ENCODE measurements around the gene MBNL1. TPM values are rescaled to one million over a fixed set of nuclear protein-coding genes. Genes with fewer than 3 reads are reported as not detected.

The MBNL1 gene
- total RNA-seq, 2 donors from 2014 or later: 1.3 to 4.9 TPM

- Mint-ChIP-seq H3K36me3 (ENCODE audit: low read depth) (no peaks in the 10 kb centered on the region), H3K27ac (no peak overlapping the region), H3K9me3 (no peaks in the 10 kb centered on the region), H3K4me1 (peaks cover 4% of the 10 kb centered on the region), H3K4me3 (no peak overlapping the region), H3K27me3 (ENCODE audit: insufficient read depth) (no peaks in the 10 kb centered on the region)
- H3K9me3 ChIP-seq (ENCODE audit: control insufficient read depth, low read length): no peaks in the 10 kb centered on the region
- H3K27me3 ChIP-seq (ENCODE audit: control insufficient read depth, insufficient read depth, low read length, poor library complexity, severe bottlenecking): no peaks in the 10 kb centered on the region
- no peak overlapping the region for H3K9ac ChIP-seq (ENCODE audit: extremely low read depth, low read length, poor library complexity, severe bottlenecking)
- H3K4me3 ChIP-seq (ENCODE audit: low read length): no peak overlapping the region
- 88 to 98% methylated on average over 3 of the region's 4 CpGs for WGBS, 2 experiments (ENCODE audit: insufficient coverage in 1 of 2, insufficient read length in 1 of 2)
- H3K4me1 ChIP-seq (ENCODE audit: control insufficient read depth, insufficient read depth, low read length): no peaks in the 10 kb centered on the region
- H3K36me3 ChIP-seq (ENCODE audit: control insufficient read depth, insufficient read depth, low read length): no peaks in the 10 kb centered on the region
- DNase-seq: no peak
- no peak overlapping the region for H3K27ac ChIP-seq (ENCODE audit: low read depth, low read length)
- TF ChIP-seq, protein P1, sequence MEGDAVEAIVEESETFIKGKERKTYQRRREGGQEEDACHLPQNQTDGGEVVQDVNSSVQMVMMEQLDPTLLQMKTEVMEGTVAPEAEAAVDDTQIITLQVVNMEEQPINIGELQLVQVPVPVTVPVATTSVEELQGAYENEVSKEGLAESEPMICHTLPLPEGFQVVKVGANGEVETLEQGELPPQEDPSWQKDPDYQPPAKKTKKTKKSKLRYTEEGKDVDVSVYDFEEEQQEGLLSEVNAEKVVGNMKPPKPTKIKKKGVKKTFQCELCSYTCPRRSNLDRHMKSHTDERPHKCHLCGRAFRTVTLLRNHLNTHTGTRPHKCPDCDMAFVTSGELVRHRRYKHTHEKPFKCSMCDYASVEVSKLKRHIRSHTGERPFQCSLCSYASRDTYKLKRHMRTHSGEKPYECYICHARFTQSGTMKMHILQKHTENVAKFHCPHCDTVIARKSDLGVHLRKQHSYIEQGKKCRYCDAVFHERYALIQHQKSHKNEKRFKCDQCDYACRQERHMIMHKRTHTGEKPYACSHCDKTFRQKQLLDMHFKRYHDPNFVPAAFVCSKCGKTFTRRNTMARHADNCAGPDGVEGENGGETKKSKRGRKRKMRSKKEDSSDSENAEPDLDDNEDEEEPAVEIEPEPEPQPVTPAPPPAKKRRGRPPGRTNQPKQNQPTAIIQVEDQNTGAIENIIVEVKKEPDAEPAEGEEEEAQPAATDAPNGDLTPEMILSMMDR (conservative IDR thresholded peaks at IDR 0.05): no peak
Observed at GRCh38 chr3:152346058-152346457, 77.3 kb downstream of the MBNL1 start.

DNA sequence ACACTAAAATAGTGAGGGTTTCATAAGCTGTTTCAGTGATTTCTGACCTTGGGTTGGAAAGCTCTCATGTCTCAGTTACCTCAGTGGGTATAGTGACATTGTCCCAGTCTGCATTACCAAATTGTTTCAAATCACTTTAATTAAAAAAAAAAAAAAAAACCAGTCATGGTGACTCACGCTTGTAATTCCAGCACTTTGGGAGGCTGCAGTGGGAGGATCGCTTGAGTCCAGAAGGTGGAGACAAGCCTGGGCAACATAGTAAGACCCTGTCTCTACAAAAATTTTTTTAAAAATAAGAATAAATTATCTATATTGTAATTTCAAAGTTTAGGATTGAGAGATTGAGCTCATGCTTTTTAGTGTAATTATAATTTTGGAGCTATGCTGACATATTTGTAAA lies 78.0 kb downstream of the MBNL1 start:
- H3K27ac ChIP-seq (ENCODE audit: low read depth, low read length): no peak overlapping the region
- H3K4me3 ChIP-seq (ENCODE audit: low read length): no peak overlapping the region
- H3K9me3 ChIP-seq (ENCODE audit: control insufficient read depth, low read length): no peaks in the 10 kb centered on the region
- TF ChIP-seq, protein P1 (conservative IDR thresholded peaks at IDR 0.05): no peak
- no peak overlapping the region for H3K4me3 Mint-ChIP-seq
- H3K27ac Mint-ChIP-seq: no peak overlapping the region
- no peaks in the 10 kb centered on the region for H3K9me3 Mint-ChIP-seq
- DNase-seq: no peak
- H3K27me3 Mint-ChIP-seq (ENCODE audit: insufficient read depth): no peaks in the 10 kb centered on the region
- H3K4me1 ChIP-seq (ENCODE audit: control insufficient read depth, insufficient read depth, low read length): no peaks in the 10 kb centered on the region
- H3K27me3 ChIP-seq (ENCODE audit: control insufficient read depth, insufficient read depth, low read length, poor library complexity, severe bottlenecking): no peaks in the 10 kb centered on the region
- H3K4me1 Mint-ChIP-seq: peaks cover 4% of the 10 kb centered on the region
- WGBS, 2 experiments (ENCODE audit: insufficient coverage in 1 of 2, insufficient read length in 1 of 2): 88% methylated on average over 2 of the region's 2 CpGs; no CpG with 5 or more reads in 1 of the 2 experiments
- no peak overlapping the region for H3K9ac ChIP-seq (ENCODE audit: extremely low read depth, low read length, poor library complexity, severe bottlenecking)
- no peaks in the 10 kb centered on the region for H3K36me3 ChIP-seq (ENCODE audit: control insufficient read depth, insufficient read depth, low read length)
- H3K36me3 Mint-ChIP-seq (ENCODE audit: low read depth): no peaks in the 10 kb centered on the region

DNA sequence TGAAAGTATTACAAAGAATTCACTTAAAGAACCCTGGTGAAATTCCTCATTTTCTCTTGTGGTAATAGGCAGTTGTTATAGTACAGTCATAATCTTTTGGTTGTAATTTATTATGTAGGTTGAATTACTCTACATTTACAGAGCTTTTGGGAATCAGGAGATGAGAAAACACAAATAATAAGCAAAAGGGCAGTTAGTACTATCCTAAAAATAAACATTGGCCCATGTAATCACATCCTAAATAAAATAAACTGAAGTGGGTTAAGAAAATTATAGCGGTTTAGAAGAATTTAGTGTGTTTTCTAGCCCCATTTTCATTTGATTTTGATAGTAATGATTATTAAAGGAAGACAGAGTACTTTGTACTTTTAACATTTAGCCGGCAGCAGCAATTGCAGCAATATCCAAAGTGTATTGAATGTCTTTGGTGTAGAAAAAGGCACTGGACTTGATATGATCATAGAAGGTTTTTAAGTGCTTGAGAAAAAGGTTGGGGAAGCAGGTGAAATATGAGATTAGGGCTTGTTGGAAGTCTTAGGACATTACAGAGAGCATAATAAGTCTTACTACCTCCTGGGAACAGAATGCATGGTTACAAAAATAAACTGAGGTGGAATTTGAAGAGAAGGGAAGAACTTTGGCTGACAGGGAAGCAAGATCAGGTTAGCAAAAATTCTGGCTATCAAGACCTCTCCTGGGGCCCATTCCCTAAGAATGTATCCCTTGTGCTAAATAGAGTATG lies 79.9 kb downstream of the MBNL1 start:
- Histone ChIP-seq H3K9ac (ENCODE audit: extremely low read depth, low read length, poor library complexity, severe bottlenecking) (no peak overlapping the region), H3K4me1 (ENCODE audit: control insufficient read depth, insufficient read depth, low read length) (no peaks in the 10 kb centered on the region), H3K4me3 (ENCODE audit: low read length) (no peak overlapping the region), H3K9me3 (ENCODE audit: control insufficient read depth, low read length) (no peaks in the 10 kb centered on the region), H3K27me3 (ENCODE audit: control insufficient read depth, insufficient read depth, low read length, poor library complexity, severe bottlenecking) (no peaks in the 10 kb centered on the region), H3K36me3 (ENCODE audit: control insufficient read depth, insufficient read depth, low read length) (no peaks in the 10 kb centered on the region), H3K27ac (ENCODE audit: low read depth, low read length) (no peak overlapping the region)
- TF ChIP-seq, protein P1 (conservative IDR thresholded peaks at IDR 0.05): no peak
- no peak overlapping the region for H3K27ac Mint-ChIP-seq
- no peaks in the 10 kb centered on the region for H3K27me3 Mint-ChIP-seq (ENCODE audit: insufficient read depth)
- no peaks in the 10 kb centered on the region for H3K36me3 Mint-ChIP-seq (ENCODE audit: low read depth)
- no peak for DNase-seq
- no peak overlapping the region for H3K4me3 Mint-ChIP-seq
- 82 to 98% methylated on average over 1 to 2 of the region's 2 CpGs for WGBS, 2 experiments (ENCODE audit: insufficient coverage in 1 of 2, insufficient read length in 1 of 2)
- H3K9me3 Mint-ChIP-seq: no peaks in the 10 kb centered on the region
- no peaks in the 10 kb centered on the region for H3K4me1 Mint-ChIP-seq
